Stimulated activated CD4-positive, alpha-beta T cell treated with anti-CD3 and anti-CD28 coated beads, Interleukin-15, amount 100 ng/mL, for 24 hours (primary cell): ENCODE data around the gene FUT6.

Experiments used
- DNase-seq: peaks from one replicate; pipeline ENCODE4 v3.0.0-alpha.2; 2020

Gene FUT6

DNA sequence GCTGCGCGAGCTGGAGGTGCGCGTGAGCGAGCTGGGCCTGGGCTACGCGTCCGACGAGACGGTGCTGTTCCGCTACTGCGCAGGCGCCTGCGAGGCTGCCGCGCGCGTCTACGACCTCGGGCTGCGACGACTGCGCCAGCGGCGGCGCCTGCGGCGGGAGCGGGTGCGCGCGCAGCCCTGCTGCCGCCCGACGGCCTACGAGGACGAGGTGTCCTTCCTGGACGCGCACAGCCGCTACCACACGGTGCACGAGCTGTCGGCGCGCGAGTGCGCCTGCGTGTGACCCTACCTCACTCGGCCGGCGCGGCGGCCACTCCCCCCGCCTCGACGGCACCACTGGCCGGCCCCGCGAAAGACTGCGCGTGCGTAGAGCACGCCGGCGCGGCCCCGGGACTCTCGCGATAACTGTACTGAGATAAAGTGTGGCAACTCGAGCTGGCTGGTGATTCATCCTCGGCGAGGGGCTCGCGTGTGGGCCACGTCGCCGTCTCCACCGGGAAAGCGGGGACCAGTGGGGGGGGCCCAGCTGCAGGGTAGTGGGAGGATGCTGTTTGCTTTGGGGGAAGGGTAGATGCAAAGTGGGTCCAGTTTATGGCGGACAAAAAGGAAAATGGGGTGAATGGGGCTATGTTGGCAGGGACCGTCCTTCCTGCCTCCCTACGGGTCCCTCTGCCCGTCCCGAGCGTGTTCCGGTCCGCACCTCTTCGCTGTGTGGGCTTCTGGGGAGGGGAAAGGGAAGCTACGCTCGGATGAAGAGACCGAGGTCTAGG, 11.4 kb downstream of the FUT6 start:
- DNase-seq, result peak; percentile 96

- DNase-seq, result no peak
These were observed 12.1 kb downstream of the FUT6 start for GRCh38 chr19:5827342-5827890.

DNA sequence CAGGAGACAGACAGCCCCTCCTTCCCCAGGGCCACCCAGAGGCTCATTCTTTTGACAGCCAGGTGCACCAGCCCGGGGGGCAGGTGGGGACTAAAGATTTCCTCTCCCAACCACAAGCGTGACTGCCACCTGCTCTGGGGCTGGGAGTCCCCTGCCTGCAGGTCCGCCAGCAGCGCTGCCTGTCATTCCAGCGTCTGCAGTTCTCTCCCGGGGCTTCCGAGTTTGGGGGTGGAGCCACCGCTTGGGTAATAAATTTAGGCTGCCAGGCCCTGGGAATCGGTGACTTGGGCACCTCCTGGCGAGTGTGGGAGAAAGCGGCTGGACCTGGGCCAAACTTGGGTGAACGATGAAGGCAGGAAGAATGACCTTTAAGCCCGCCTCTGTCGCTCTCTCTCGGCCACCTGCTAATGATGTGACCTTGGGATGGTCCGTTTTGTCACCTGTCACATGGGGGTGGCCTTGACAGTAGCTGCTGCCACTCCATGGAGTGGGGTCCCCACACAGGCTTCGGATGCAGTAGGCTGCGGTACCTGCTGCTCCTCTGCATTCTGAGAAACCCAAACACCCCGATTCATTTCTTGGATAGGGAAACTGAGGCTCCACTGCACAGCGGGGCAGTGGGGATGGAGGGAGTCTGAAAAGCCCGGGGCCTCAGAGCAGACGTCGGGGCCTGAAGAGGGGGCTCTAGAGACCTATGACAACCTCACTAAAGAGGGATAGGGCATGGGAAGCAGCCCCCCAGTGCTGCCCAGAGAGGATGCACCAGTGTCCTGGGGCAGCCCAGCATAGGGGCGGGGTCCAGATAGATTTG, 12.8 kb downstream of the FUT6 start:
- DNase-seq, result peak; percentile 37

GRCh38 chr19:5825178-5825577, 14.3 kb downstream of the FUT6 start:
- DNase-seq, result no peak

DNA sequence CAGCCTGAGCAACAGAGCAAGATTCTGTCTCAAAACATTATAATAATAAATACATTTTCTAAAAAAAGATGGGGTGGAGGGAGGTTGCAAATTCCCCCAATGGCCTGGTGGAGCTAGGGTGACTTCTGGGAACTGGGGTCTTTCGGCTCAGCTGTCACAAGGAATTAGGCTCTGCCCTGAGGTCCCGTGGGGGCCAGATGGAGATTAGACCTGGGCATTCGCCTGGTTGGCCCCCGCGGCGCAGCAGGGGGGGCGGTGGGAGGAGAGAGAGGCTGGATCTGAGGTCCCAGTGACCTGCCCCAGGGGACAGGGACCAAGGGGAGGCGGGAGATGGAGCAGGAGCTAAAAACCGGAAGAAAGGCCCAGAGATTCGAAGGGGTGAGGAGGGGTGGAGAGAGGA, 14.8 kb downstream of the FUT6 start:
- DNase-seq, result no peak

GRCh38 chr19:5823579-5824281, 15.8 kb downstream of the FUT6 start:
- DNase-seq, result no peak

GRCh38 chr19:5822181-5822844, 17.2 kb downstream of the FUT6 start:
- DNase-seq, result no peak

DNA sequence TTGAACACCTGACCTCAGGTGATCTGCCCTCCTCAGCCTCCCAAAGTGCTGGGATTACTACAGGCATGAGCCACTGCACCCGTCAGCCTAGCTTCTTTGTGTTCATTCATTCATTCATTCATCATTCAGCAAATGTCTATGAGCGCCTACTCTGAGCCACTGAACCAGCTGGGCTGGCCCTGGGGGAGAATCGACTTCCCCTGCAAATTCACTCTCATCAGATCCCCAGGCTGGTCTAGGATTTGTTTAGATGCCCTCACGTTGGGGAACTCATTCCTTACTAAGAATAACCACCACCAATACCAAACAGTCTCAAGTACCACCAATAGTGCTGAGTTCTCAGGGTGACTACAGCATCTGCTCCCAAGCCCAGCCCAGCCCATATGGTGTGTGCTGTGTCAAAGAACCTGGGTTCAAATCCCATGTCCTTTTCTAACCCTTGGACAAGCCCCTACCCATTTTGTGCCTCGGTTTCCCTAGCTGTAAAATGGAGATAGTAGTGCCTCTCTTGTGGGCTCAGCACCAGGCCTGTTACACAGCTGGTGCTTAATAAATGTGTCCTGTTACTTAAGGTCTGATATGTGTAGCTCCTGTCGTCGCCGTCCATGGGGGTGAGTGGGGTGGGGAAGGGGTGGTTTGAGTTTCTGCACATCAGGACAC, 17.9 kb downstream of the FUT6 start:
- DNase-seq, result no peak

DNA sequence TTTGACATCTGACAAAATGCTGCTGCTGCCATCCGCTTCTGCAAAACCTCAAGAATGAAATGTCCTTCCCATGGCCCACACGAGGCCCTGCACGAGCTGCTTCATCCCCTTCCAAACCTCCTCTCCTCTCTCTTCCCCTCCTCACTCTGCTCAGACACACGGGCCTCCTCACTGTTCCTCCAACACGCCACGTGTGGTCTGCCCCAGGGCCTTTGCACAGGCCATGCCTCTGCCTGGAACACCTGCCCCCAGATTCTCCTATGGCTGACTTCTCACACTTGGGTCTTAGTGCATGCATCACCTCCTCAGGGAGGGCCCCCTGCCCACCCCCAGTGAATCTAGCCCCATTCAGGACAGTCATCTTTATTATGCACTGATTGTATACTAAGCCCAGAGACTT, 18.7 kb downstream of the FUT6 start:
- no peak for DNase-seq

GRCh38 chr19:5818594-5818993, 20.9 kb downstream of the FUT6 start:
- no peak for DNase-seq

GRCh38 chr19:5817218-5817617, 22.3 kb downstream of the FUT6 start:
- DNase-seq, result no peak

DNA sequence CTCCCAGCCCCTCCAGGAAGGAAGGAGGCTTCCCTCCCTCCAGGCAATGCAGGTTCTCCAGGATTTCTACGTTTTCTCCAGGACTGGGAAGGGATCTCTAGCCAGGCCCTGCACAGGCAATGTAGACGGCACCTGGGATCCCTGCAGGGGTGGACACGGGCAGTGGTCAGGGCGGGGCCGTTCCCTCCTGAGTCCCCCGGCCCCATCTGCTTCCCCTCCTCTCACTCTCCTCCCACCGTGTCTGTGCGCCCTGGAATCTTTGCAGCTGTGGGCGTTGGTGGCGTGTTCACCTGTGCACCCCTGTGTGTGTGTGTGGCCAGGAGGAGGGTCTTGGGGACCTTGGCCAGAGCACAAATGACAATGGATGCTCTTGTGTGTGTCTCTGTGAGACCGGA, 24.7 kb downstream of the FUT6 start:
- no peak for DNase-seq

DNA sequence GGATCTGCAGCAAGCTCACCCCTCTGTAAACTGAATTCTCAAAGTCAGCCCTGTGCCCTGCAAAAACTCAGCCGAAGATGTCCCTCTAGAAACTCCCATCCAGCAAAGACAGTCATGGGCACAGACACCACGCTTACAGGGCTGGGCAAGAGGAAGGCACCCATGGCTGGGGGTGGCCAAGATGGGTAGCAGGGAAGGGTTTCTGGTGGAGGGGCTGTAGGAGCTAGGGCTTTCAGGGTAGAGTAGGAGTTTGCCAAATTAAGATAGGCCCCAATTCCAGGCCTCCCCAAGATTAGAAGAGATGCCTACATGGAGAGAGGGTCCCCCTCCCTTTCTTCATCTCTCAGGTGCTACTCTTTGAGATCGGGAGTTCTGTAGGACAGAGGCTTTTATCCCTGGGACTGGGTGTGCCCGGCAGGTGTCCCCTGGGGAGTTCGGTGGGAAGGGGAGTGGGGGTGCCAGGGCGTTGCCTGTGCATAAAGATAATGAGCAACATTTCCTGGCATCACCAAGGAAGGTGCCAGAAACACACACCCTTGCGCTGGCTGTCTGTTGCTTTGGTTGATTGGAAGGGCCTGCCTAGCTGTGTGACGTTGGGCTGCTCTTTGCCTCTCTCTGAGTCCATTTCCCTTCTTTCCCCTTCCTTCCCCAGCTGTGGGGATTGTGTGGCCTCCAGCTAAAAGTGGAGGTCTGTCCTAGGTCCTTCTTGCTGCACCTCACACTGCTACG, 25.2 kb downstream of the FUT6 start:
- DNase-seq, result no peak

- DNase-seq, result no peak
These were observed 28.4 kb downstream of the FUT6 start for GRCh38 chr19:5811117-5811516.

GRCh38 chr19:5809469-5809868, 30.0 kb downstream of the FUT6 start:
- no peak for DNase-seq

GRCh38 chr19:5809053-5809452, 30.4 kb downstream of the FUT6 start:
- no peak for DNase-seq

DNA sequence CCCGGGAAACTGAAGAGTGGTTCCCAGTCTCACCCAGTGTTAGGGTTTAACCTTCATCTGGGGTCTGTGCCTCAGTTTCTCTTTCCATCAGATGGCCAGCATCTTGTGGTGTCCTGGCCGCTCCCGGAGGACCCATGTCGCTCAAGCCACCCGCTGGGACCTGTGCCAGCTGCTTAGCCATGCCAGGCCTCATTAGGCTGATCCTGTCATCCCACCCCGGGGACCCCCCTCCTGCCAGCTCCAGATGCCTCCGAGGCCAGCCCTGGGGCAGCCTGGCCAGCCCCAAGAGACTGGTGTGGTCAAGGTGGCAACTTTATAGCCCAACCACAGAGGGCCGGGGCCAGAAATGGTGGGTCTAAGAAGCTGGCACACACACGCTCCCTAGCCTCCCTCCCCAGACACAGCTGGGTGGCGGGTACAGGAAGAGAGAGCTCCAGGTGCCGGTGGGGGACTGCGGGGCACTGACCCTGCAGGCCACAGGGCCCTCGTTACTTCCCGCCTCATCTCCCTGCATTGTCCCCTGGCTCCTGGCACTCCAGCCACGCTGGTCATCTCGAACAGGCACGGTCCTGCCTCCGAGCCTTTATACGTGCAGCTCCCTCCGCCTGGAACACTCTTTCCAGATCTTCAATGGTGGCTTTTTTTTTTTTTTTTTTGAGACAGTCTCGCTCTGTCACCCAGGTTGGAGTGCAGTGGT, 31.2 kb downstream of the FUT6 start:
- DNase-seq, result no peak

GRCh38 chr19:5806905-5807304, 32.6 kb downstream of the FUT6 start:
- DNase-seq, result no peak

DNA sequence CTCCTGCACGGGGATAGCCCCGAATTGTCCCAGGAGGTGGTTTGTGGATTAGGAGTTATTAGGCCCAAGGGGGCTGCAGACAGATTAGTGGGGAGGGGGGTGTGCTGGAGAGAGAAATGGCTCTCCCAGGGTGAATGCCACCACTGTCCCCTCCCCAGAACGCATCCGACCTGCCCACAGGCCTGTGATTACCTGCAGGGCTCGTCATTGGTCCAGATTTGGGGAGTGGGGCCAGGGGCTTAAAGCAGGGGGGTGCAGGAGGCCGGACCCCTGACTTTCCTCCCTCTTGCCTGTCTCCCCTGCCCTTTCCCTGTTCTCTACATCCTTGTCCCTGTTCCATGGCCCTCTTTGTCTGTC, 33.4 kb downstream of the FUT6 start:
- no peak for DNase-seq

DNA sequence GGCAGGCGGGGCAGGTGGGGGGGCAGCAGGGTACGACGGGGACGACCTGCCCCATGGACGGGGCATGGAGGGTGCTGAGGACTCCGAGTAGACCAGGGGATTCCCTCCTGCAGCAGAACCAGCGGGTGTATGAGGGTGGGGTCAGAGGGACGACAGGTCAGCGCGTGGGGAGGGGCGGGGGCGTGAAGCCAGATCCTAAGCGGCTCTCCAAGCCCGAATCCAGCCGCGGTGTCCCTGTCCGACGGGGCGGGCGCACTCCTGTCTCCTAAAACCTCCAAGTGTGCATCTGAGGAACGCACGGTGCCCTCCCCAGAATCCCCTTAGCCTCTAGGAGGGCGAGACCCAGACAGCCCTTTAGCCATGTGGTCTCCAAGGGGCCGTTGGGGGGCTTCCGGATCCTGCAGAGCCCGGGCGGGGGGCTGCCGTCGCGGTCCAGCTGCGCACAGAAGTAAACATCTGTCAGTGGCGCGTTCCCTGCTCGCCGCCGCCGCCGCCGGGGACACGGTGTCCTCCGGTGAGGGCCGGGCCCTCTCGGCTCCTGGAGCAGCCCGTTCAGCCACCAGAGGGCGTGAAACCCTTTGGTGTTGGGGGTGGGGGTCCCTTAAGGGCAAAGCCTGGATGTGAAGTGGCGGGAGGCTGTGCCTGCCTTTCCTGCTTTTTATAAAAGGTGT, 33.9 kb downstream of the FUT6 start:
- peak; percentile 77 for DNase-seq
